ENCODE measurements around the gene SEC24C. TPM values are rescaled to one million over a fixed set of nuclear protein-coding genes. Genes with fewer than 3 reads are reported as not detected.

SEC24C gene
- total RNA-seq, 4 donors from 2014 or later, result 42.4 to 61.3 (median 53.5) TPM

- TF ChIP-seq POLR2AphosphoS5 (IDR thresholded peaks at IDR 0.05) (no peak), CTCF (IDR thresholded peaks at IDR 0.05) (no peak), EP300 (IDR thresholded peaks at IDR 0.05) (no peak), POLR2A (IDR thresholded peaks at IDR 0.05; ENCODE audit: low read depth) (no peak)
- Histone ChIP-seq H3K9me3 (no peaks in the 10 kb centered on the region), H3K36me3 (peaks cover 4 to 49% (median 38%) of the 10 kb centered on the region in 4 donors), H3K4me1 (peaks cover 37 to 52% (median 47%) of the 10 kb centered on the region in 4 donors), H3K27me3 (no peaks in the 10 kb centered on the region), H3K27ac (replicated peaks in 1 of 4) (no peak overlapping the region), H3K4me3 (peak overlapping the region in 1 of 4 donors; percentile 98)
- no peak for DNase-seq (ENCODE audit: extremely low spot score)
- intact Hi-C loops (cut with DNase I), result no loop called here
- 80% methylated on average over 5 of the region's 5 CpGs for WGBS
Observed at GRCh38 chr10:73780301-73780700, 36.1 kb downstream of the SEC24C start.

GRCh38 chr10:73780966-73781365, 36.8 kb downstream of the SEC24C start:
- Histone ChIP-seq H3K36me3 (peaks cover 4 to 43% (median 32%) of the 10 kb centered on the region in 4 donors), H3K27me3 (no peaks in the 10 kb centered on the region), H3K4me3 (peak overlapping the region; percentile 71 to 98 (median 90)), H3K27ac (replicated peaks in 1 of 4) (peak overlapping the region; percentile 89 to 96 (median 92)), H3K4me1 (peaks cover 33 to 48% (median 43%) of the 10 kb centered on the region in 4 donors), H3K9me3 (no peaks in the 10 kb centered on the region)
- DNase-seq (ENCODE audit: extremely low spot score), result no peak
- 31% methylated on average over 11 of the region's 11 CpGs for WGBS
- intact Hi-C loops (cut with DNase I), result no loop called here
- TF ChIP-seq POLR2A (IDR thresholded peaks at IDR 0.05; ENCODE audit: low read depth) (no peak), POLR2AphosphoS5 (IDR thresholded peaks at IDR 0.05) (no peak), EP300 (IDR thresholded peaks at IDR 0.05) (no peak), CTCF (IDR thresholded peaks at IDR 0.05) (no peak)

GRCh38 chr10:73781548-73781878, 37.3 kb downstream of the SEC24C start:
- Histone ChIP-seq H3K9me3 (no peaks in the 10 kb centered on the region), H3K27me3 (no peaks in the 10 kb centered on the region), H3K4me1 (peaks cover 36 to 53% (median 46%) of the 10 kb centered on the region in 4 donors), H3K27ac (replicated peaks in 1 of 4) (peak overlapping the region; percentile 89 to 96 (median 92)), H3K36me3 (peaks cover 4 to 38% (median 28%) of the 10 kb centered on the region in 4 donors), H3K4me3 (peak overlapping the region; percentile 71 to 98 (median 90))
- no peak for DNase-seq (ENCODE audit: extremely low spot score)
- under 1% methylated on average over 14 of the region's 14 CpGs for WGBS
- intact Hi-C loops (cut with DNase I), result no loop called here
- TF ChIP-seq POLR2AphosphoS5 (IDR thresholded peaks at IDR 0.05) (no peak), POLR2A (IDR thresholded peaks at IDR 0.05; ENCODE audit: low read depth) (no peak), EP300 (IDR thresholded peaks at IDR 0.05) (no peak), CTCF (IDR thresholded peaks at IDR 0.05) (no peak)

GRCh38 chr10:73781879-73782748, 37.9 kb downstream of the SEC24C start, which contains the start of gene CHCHD1:
CHCHD1 (plus strand) TSS chr10:73782048; CDS start chr10:73782076, 28 bp downstream.
- peak; percentile 25 for TF ChIP-seq POLR2A (IDR thresholded peaks at IDR 0.05; ENCODE audit: low read depth)
- peak; percentile 87 to 97 for TF ChIP-seq POLR2AphosphoS5 (IDR thresholded peaks at IDR 0.05)
- no peak for TF ChIP-seq EP300 (IDR thresholded peaks at IDR 0.05)
- TF ChIP-seq CTCF (IDR thresholded peaks at IDR 0.05), result peak in 1 of 3 experiments; percentile 24
- H3K4me3 ChIP-seq, result peak within 1 kb of the TSS; percentile 71 to 98 (median 90)
- H3K27me3 ChIP-seq, result no peaks in the 10 kb centered on the region
- no peaks in the 10 kb centered on the region for H3K9me3 ChIP-seq
- H3K36me3 ChIP-seq, result peaks cover 4 to 32% (median 27%) of the 10 kb centered on the region in 4 donors
- peak; percentile 97 for DNase-seq (ENCODE audit: extremely low spot score)
- intact Hi-C loops (cut with DNase I), result no loop called here
- under 1% methylated on average over 13 of the region's 57 CpGs for WGBS
- peaks cover 42 to 59% (median 52%) of the 10 kb centered on the region in 4 donors for H3K4me1 ChIP-seq
- H3K27ac ChIP-seq (replicated peaks in 1 of 4), result peak within 1 kb of the TSS; percentile 89 to 96 (median 92)

All from esophagus muscularis mucosa (tissue), 4 donors.